ENCODE measurements around the gene GGA1. TPM values are rescaled to one million over a fixed set of nuclear protein-coding genes. Genes with fewer than 3 reads are reported as not detected.

GGA1 gene
- total and polyA plus RNA-seq, 2 donors from 2014 or later, result 37.5 to 61.2 TPM

DNA sequence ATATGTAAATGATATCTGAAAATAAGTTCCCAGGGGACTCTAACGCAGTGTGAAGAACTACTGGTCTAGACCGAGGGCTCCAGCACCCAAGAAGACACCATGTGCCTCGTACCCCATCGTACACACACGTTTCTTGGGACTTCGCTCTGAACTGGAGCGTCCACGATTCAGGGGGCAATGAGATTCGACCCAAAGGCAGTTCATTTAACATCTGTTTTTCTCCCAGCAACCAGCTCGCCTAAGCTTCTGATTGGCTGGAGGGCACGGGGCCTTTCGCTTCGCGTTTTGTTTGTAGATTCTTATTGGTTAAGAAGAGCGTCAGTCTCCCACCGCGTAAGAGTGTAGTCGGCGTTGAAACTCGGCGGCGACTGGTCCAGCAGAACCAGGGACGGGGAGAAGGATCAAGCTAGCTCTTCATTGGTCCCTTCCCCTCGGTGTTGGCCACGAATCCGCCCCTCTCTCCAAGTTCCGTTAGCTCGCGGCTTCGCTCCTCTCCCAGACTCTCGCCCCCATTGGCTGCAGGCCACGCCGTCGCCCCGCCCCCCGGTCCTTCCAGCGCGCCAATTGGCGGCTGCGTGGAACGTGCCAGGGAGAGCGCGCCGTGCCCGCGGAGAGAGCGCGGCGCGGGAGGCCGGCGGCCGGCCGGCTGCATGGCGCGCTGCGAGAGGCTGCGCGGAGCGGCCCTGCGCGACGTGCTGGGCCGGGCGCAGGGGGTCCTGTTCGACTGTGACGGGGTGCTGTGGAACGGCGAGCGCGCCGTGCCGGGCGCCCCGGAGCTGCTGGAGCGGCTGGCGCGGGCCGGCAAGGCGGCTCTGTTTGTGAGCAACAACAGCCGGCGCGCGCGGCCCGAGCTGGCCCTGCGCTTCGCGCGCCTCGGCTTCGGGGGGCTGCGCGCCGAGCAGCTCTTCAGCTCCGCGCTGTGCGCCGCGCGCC, 49.8 kb downstream of the GGA1 start, which contains the start of gene PDXP:
PDXP (plus strand) TSS at position 591 of the 933 bp plus-strand sequence; CDS start at position 651, 60 bp downstream.
- DNase-seq (peak; percentile 99 to 100 (median 100)), FAIRE-seq (peak; percentile 99)
- Histone ChIP-seq H3K9me3 (ENCODE audit: control insufficient read depth in 2 of 3, insufficient read depth in 1 of 3, low read length in 3 of 3) (no peaks in the 10 kb centered on the region), H3K27me3 (ENCODE audit: control insufficient read depth, insufficient read depth, low read length) (no peaks in the 10 kb centered on the region), H3K27ac (ENCODE audit: low read depth in 2 of 2, low read length in 2 of 2) (peak within 1 kb of the TSS in 1 of 2 donors; percentile 57), H3K4me1 (ENCODE audit: control insufficient read depth in 2 of 3, insufficient read depth in 2 of 3, low read depth in 1 of 3, low read length in 3 of 3) (peaks cover 5 to 28% (median 9%) of the 10 kb centered on the region in 3 donors), H3K4me3 (ENCODE audit: low read length in 3 of 3) (peak within 1 kb of the TSS; percentile 67 to 90 (median 79)), H3K9ac (ENCODE audit: low read length in 3 of 3) (peak within 1 kb of the TSS; percentile 51 to 71 (median 67)), H3K36me3 (ENCODE audit: control insufficient read depth in 2 of 3, insufficient read depth in 3 of 3, low read length in 3 of 3) (no peaks in the 10 kb centered on the region)
- intact Hi-C loops (cut with DNase I), result no loop called here
- no peak for TF ChIP-seq CTCF (IDR thresholded peaks at IDR 0.05; ENCODE audit: borderline replicate concordance, extremely low read depth, insufficient read depth)

GRCh38 chr22:37659066-37659896, 50.6 kb downstream of the GGA1 start:
- H3K9ac ChIP-seq (ENCODE audit: low read length in 3 of 3), result peak overlapping the region in 2 of 3 donors; percentile 17 to 51
- DNase-seq (peak in 3 of 5 donors; percentile 18 to 76 (median 44)), FAIRE-seq (no peak)
- H3K27ac ChIP-seq (ENCODE audit: low read depth in 2 of 2, low read length in 2 of 2), result peak overlapping the region in 1 of 2 donors; percentile 57
- peak overlapping the region; percentile 42 to 67 (median 66) for H3K4me3 ChIP-seq (ENCODE audit: low read length in 3 of 3)
- H3K36me3 ChIP-seq (ENCODE audit: control insufficient read depth in 2 of 3, insufficient read depth in 3 of 3, low read length in 3 of 3), result no peaks in the 10 kb centered on the region
- intact Hi-C loops (cut with DNase I), result no loop called here
- no peak for TF ChIP-seq CTCF (IDR thresholded peaks at IDR 0.05; ENCODE audit: borderline replicate concordance, extremely low read depth, insufficient read depth)
- H3K9me3 ChIP-seq (ENCODE audit: control insufficient read depth in 2 of 3, insufficient read depth in 1 of 3, low read length in 3 of 3), result no peaks in the 10 kb centered on the region
- H3K27me3 ChIP-seq (ENCODE audit: control insufficient read depth, insufficient read depth, low read length), result no peaks in the 10 kb centered on the region
- H3K4me1 ChIP-seq (ENCODE audit: control insufficient read depth in 2 of 3, insufficient read depth in 2 of 3, low read depth in 1 of 3, low read length in 3 of 3), result peaks cover 5 to 28% (median 9%) of the 10 kb centered on the region in 3 donors

- Histone ChIP-seq H3K27me3 (ENCODE audit: control insufficient read depth, insufficient read depth, low read length) (no peaks in the 10 kb centered on the region), H3K4me3 (ENCODE audit: low read length in 3 of 3) (peak overlapping the region in 2 of 3 donors; percentile 66 to 67), H3K27ac (ENCODE audit: low read depth in 2 of 2, low read length in 2 of 2) (no peak overlapping the region), H3K9me3 (ENCODE audit: control insufficient read depth in 2 of 3, insufficient read depth in 1 of 3, low read length in 3 of 3) (no peaks in the 10 kb centered on the region), H3K36me3 (ENCODE audit: control insufficient read depth in 2 of 3, insufficient read depth in 3 of 3, low read length in 3 of 3) (no peaks in the 10 kb centered on the region), H3K4me1 (ENCODE audit: control insufficient read depth in 2 of 3, insufficient read depth in 2 of 3, low read depth in 1 of 3, low read length in 3 of 3) (peaks cover 5 to 28% (median 9%) of the 10 kb centered on the region in 3 donors), H3K9ac (ENCODE audit: low read length in 3 of 3) (peak overlapping the region in 1 of 3 donors; percentile 51)
- FAIRE-seq (no peak), DNase-seq (no peak)
- TF ChIP-seq CTCF (IDR thresholded peaks at IDR 0.05; ENCODE audit: borderline replicate concordance, extremely low read depth, insufficient read depth), result no peak
- intact Hi-C loops (cut with DNase I), result no loop called here
These were observed 51.5 kb downstream of the GGA1 start for GRCh38 chr22:37659897-37660708.

All from kidney (tissue), 14 donors.